A549 (cell line): ENCODE data around the gene UBE2K.
"Not testable (repeated sequence)": the region's sequence is repeated elsewhere in the genome, so short reads cannot be mapped to it uniquely, and the experiment has no call there.

Source experiments
- CEBPB ChIP-seq, 2 experiments: fragments of >200 bp in 1 of 2; sonication (Bioruptor Twin) in 1 of 2; formaldehyde crosslinking in 1 of 2; IDR thresholded peaks; 2 replicates each; pipeline ENCODE4 v1.6.1; 2012 to 2016
- CTCF ChIP-seq: fragments of >200 bp; sonication (Bioruptor Twin); formaldehyde crosslinking; IDR thresholded peaks from 3 replicates; pipeline ENCODE4 v1.5.1; 2016
- EHMT2 ChIP-seq: fragments of 200-600 bp; sonication (generic); IDR thresholded peaks from 2 replicates; pipeline ENCODE4 v1.6.1; 2016; ENCODE audit warnings: antibody characterized with exemption, low read depth, mild to moderate bottlenecking, moderate library complexity
- EP300 ChIP-seq, 2 experiments: fragments of >200 bp; sonication (Bioruptor Twin); formaldehyde crosslinking; IDR thresholded peaks; 2 replicates in 1 of 2; 3 replicates in 1 of 2; pipeline ENCODE4 v1.6.1; 2016 to 2017
- ESRRA ChIP-seq: fragments of 150-350 bp; IDR thresholded peaks from 2 replicates; pipeline ENCODE4 v1.6.1; 2014; ENCODE audit warnings: mild to moderate bottlenecking, low read length, borderline replicate concordance
- HMGXB4 ChIP-seq: fragments of 250-450 bp; sonication (Bioruptor Pico); IDR thresholded peaks from 2 replicates; pipeline ENCODE4 v1.5.0; 2021; ENCODE audit warnings: mild to moderate bottlenecking, moderate library complexity, borderline replicate concordance
- MAX ChIP-seq: IDR thresholded peaks from 2 replicates; pipeline ENCODE4 v1.6.1; 2012
- PBX3 ChIP-seq: IDR thresholded peaks from 2 replicates; pipeline ENCODE4 v1.6.1; 2012
- POLR2A ChIP-seq: IDR thresholded peaks from 2 replicates; pipeline ENCODE4 v1.6.1; 2012; ENCODE audit warnings: mild to moderate bottlenecking, low read length
- POLR2AphosphoS2 ChIP-seq: conservative IDR thresholded peaks from 2 replicates; pipeline ENCODE4 v1.6.1; 2012; ENCODE audit warnings: low read length, improper control_type of control experiment, inconsistent platforms
- REST ChIP-seq: fragments of 200-600 bp; sonication (generic); IDR thresholded peaks from 2 replicates; pipeline ENCODE4 v1.6.1; 2016; ENCODE audit warnings: antibody characterized with exemption, mild to moderate bottlenecking, moderate library complexity
- SREBF2 ChIP-seq: fragments of 450-650 bp; IDR thresholded peaks from 2 replicates; pipeline ENCODE4 v1.6.1; 2014; ENCODE audit warnings: mild to moderate bottlenecking, moderate library complexity
- TP53 ChIP-seq: fragments of 250-450 bp; sonication (Bioruptor Pico); IDR thresholded peaks from 2 replicates; pipeline ENCODE4 v1.5.0; 2021; ENCODE audit warnings: mild to moderate bottlenecking, moderate library complexity
- USF2 ChIP-seq: fragments of 450-650 bp; IDR thresholded peaks from 2 replicates; pipeline ENCODE4 v1.6.1; 2014; ENCODE audit warnings: antibody characterized with exemption

GRCh38 chr4:39813761-39814160, 115.8 kb downstream of the UBE2K start:
- not testable (repeated sequence) for TF ChIP-seq EP300 (IDR thresholded peaks at IDR 0.05); CTCF; REST; PBX3; POLR2A; SREBF2; TP53; MAX; POLR2AphosphoS2; HMGXB4 (CRISPR knock-in tag); EHMT2; ESRRA; USF2; CEBPB (IDR thresholded peaks at IDR 0.05)
